H9 (cell line): ENCODE data around the gene PELI3. TPM values are rescaled to one million over a fixed set of nuclear protein-coding genes. Genes with fewer than 3 reads are reported as not detected.

Experiments used
- DNase-seq: peaks from one replicate; pipeline ENCODE4 v3.0.0-alpha.2; 2017
- H2AFZ ChIP-seq: one replicate; pipeline ENCODE4 v1.6.1; 2013; ENCODE audit warnings: mild to moderate bottlenecking, low read length, control low read depth, moderate library complexity
- H2AK5ac ChIP-seq: 2 replicates; pipeline ENCODE4 v1.6.1; 2013; ENCODE audit warnings: low read length, control low read depth, mixed read lengths; ENCODE audit not compliant: insufficient read length
- H2BK120ac ChIP-seq: one replicate; pipeline ENCODE4 v1.6.1; 2013; ENCODE audit warnings: low read depth, mild to moderate bottlenecking, low read length, control low read depth, inconsistent platforms; ENCODE audit not compliant: poor library complexity, severe bottlenecking
- H2BK12ac ChIP-seq: 2 replicates; pipeline ENCODE4 v1.6.1; 2013; ENCODE audit warnings: low read length, control low read depth, mixed read lengths, low read depth; ENCODE audit not compliant: insufficient read length
- H2BK15ac ChIP-seq: 2 replicates; pipeline ENCODE4 v1.6.1; 2013; ENCODE audit warnings: low read depth, low read length, control low read depth
- H2BK20ac ChIP-seq: one replicate; pipeline ENCODE4 v1.6.1; 2013; ENCODE audit warnings: low read depth, mild to moderate bottlenecking, low read length, control low read depth, inconsistent platforms; ENCODE audit not compliant: poor library complexity, severe bottlenecking
- H2BK5ac ChIP-seq: 2 replicates; pipeline ENCODE4 v1.6.1; 2013; ENCODE audit warnings: low read length, control low read depth, mixed read lengths; ENCODE audit not compliant: insufficient read length
- H3K14ac ChIP-seq: 2 replicates; pipeline ENCODE4 v1.6.1; 2013; ENCODE audit warnings: low read length, control low read depth; ENCODE audit not compliant: insufficient read depth
- H3K18ac ChIP-seq: 2 replicates; pipeline ENCODE4 v1.6.1; 2013; ENCODE audit warnings: low read depth, mild to moderate bottlenecking, mixed read lengths, low read length, control low read depth; ENCODE audit not compliant: insufficient read length
- H3K23ac ChIP-seq: 2 replicates; pipeline ENCODE4 v1.6.1; 2013; ENCODE audit warnings: low read length, control low read depth, mixed read lengths, low read depth; ENCODE audit not compliant: insufficient read length
- H3K23me2 ChIP-seq: 2 replicates; pipeline ENCODE4 v1.6.1; 2013; ENCODE audit warnings: low read depth, mild to moderate bottlenecking, mixed read lengths, low read length, control low read depth; ENCODE audit not compliant: insufficient read length, poor library complexity, severe bottlenecking
- H3K27ac ChIP-seq: 2 replicates; pipeline ENCODE4 v1.5.1; 2013; ENCODE audit warnings: low read length, control low read depth, mixed read lengths, low read depth; ENCODE audit not compliant: insufficient read length
- H3K27me3 ChIP-seq: 2 replicates; pipeline ENCODE4 v1.6.1; 2013; ENCODE audit warnings: low read length, control low read depth, inconsistent platforms; ENCODE audit not compliant: insufficient read depth
- H3K4ac ChIP-seq: 2 replicates; pipeline ENCODE4 v1.6.1; 2013; ENCODE audit warnings: low read depth, mild to moderate bottlenecking, control low read depth, inconsistent platforms, low read length, moderate library complexity
- H3K4me1 ChIP-seq: 2 replicates; pipeline ENCODE4 v1.6.1; 2013; ENCODE audit warnings: low read length, control low read depth, inconsistent platforms; ENCODE audit not compliant: insufficient read depth
- H3K4me2 ChIP-seq: 2 replicates; pipeline ENCODE4 v1.6.1; 2013; ENCODE audit warnings: low read length, control low read depth, mixed read lengths; ENCODE audit not compliant: insufficient read length, insufficient read depth
- H3K56ac ChIP-seq: 2 replicates; pipeline ENCODE4 v1.6.1; 2013; ENCODE audit warnings: low read depth, mild to moderate bottlenecking, mixed read lengths, low read length, control low read depth; ENCODE audit not compliant: insufficient read length
- H3K79me1 ChIP-seq: 2 replicates; pipeline ENCODE4 v1.6.1; 2013; ENCODE audit warnings: low read depth, mild to moderate bottlenecking, moderate library complexity, low read length, control low read depth, inconsistent platforms; ENCODE audit not compliant: insufficient read depth, poor library complexity, severe bottlenecking
- H3K79me2 ChIP-seq: 2 replicates; pipeline ENCODE4 v1.6.1; 2013; ENCODE audit warnings: low read length, control low read depth, inconsistent platforms; ENCODE audit not compliant: insufficient read depth
- H3K9ac ChIP-seq: 2 replicates; pipeline ENCODE4 v1.6.1; 2013; ENCODE audit warnings: low read length, control low read depth, mixed read lengths; ENCODE audit not compliant: insufficient read length; ENCODE audit errors: extremely low read depth
- H3K9me3 ChIP-seq: one replicate; pipeline ENCODE4 v1.6.1; 2013; ENCODE audit warnings: low read depth, low read length, inconsistent platforms; ENCODE audit not compliant: control insufficient read depth
- H3T11ph ChIP-seq: one replicate; pipeline ENCODE4 v1.6.1; 2013; ENCODE audit warnings: mild to moderate bottlenecking, low read length, control low read depth, inconsistent platforms
- H4K20me1 ChIP-seq: one replicate; pipeline ENCODE4 v1.6.1; 2013; ENCODE audit not compliant: control insufficient read depth, insufficient read length, insufficient read depth
- H4K5ac ChIP-seq: 2 replicates; pipeline ENCODE4 v1.6.1; 2013; ENCODE audit warnings: low read depth, mild to moderate bottlenecking, mixed read lengths, low read length, control low read depth; ENCODE audit not compliant: insufficient read length
- H4K8ac ChIP-seq: replicated peaks from 2 replicates; pipeline ENCODE4 v1.6.1; 2013; ENCODE audit warnings: low read length, control low read depth, mixed read lengths, low read depth; ENCODE audit not compliant: insufficient read length
- H4K91ac ChIP-seq: 2 replicates; pipeline ENCODE4 v1.6.1; 2013; ENCODE audit warnings: low read depth, mild to moderate bottlenecking, moderate library complexity, mixed read lengths, low read length, control low read depth; ENCODE audit not compliant: insufficient read length
- H3K27ac Mint-ChIP-seq, 3 experiments: 2 replicates in 2 of 3; 3 replicates in 1 of 3; pipeline ENCODE4 v1.8.0; 2020 to 2021; ENCODE audit warnings: mixed read lengths in 3 of 3, mild to moderate bottlenecking in 1 of 3, moderate library complexity in 1 of 3
- H3K27me3 Mint-ChIP-seq: 2 replicates; pipeline ENCODE4 v1.8.0; 2021; ENCODE audit warnings: low read depth, mild to moderate bottlenecking, moderate library complexity, mixed read lengths
- H3K36me3 Mint-ChIP-seq, 3 experiments: 2 replicates in 2 of 3; 3 replicates in 1 of 3; pipeline ENCODE4 v1.8.0; 2020 to 2021; ENCODE audit warnings: low read depth in 3 of 3, mixed read lengths in 3 of 3; ENCODE audit not compliant: insufficient read depth in 1 of 3
- H3K4me1 Mint-ChIP-seq, 2 experiments: 2 replicates each; pipeline ENCODE4 v1.8.0; 2020; ENCODE audit warnings: mixed read lengths in 2 of 2
- H3K4me3 Mint-ChIP-seq, 2 experiments: 2 replicates in 1 of 2; 3 replicates in 1 of 2; pipeline ENCODE4 v1.8.0; 2020 to 2021; ENCODE audit warnings: mild to moderate bottlenecking in 2 of 2, mixed read lengths in 2 of 2, moderate library complexity in 1 of 2
- H3K9me3 Mint-ChIP-seq, 2 experiments: 2 replicates in 1 of 2; 3 replicates in 1 of 2; pipeline ENCODE4 v1.8.0; 2020; ENCODE audit warnings: mild to moderate bottlenecking in 2 of 2, mixed read lengths in 2 of 2, moderate library complexity in 1 of 2
- WGBS: extraction: QIAGEN DNeasy Blood & Tissue Kit; methylation state at CpG from one replicate; pipeline ENCODE4 v1.1.7; 2013; ENCODE audit warnings: missing lambda C conversion rate, low lambda C conversion rate, mixed read lengths; ENCODE audit not compliant: insufficient read length; ENCODE audit errors: extremely low coverage; 5-methylcytosine and 5-hydroxymethylcytosine counted together
- total RNA-seq: library from RNA; stranded (reverse); gene quantifications from 2 replicates; pipeline ENCODE4 v1.2.1, GENCODE V29; 2021
- TF ChIP-seq, protein P1 (sequence below): fragments of 200-600 bp; sonication (generic); conservative IDR thresholded peaks from 3 replicates; pipeline ENCODE4 v1.8.0; 2021; ENCODE audit warnings: antibody characterized with exemption, mild to moderate bottlenecking

The PELI3 gene
- total RNA-seq, 1 experiment from 2014 or later, result 10.3 TPM

DNA sequence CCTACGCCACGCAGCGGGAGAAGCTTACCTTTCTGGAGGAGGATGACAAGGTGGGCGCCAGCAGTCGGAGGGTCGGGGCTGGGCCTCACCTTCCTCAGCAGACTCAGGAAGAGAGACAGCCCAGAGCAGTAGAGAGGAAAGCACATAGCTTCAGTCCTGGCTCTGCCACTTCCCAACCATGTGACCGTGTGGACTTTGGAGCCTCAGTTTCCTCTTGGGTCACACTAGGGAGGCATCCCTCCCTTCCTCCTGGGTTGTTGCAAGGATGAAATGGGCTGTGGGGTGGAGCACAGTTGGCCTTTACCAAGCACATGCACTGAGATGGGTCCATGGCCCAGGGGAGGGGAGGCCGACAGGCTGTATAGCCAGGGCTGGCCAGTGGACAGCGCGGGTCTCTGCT is 26.4 kb downstream of the PELI3 start:
- Histone ChIP-seq H3K9me3 (no peaks in the 10 kb centered on the region), H2BK5ac (no peak overlapping the region), H3K14ac (no peak overlapping the region), H4K8ac (no peak overlapping the region), H4K5ac (no peak overlapping the region), H2BK12ac (no peak overlapping the region), H2BK20ac (no peak overlapping the region), H3K4me2 (no peak overlapping the region), H4K91ac (no peak overlapping the region), H4K20me1 (no peaks in the 10 kb centered on the region), H3K18ac (no peak overlapping the region), H3K27ac (no peak overlapping the region), H2AFZ (no peak overlapping the region), H3K56ac (no peak overlapping the region), H3K9ac (no peak overlapping the region), H3K23me2 (no peaks in the 10 kb centered on the region), H2AK5ac (no peak overlapping the region), H2BK15ac (no peak overlapping the region), H3K4ac (no peak overlapping the region), H3K79me1 (no peaks in the 10 kb centered on the region), H3K79me2 (no peaks in the 10 kb centered on the region), H3K23ac (no peak overlapping the region), H3K27me3 (no peaks in the 10 kb centered on the region), H2BK120ac (no peak overlapping the region), H3T11ph (no peak overlapping the region), H3K4me1 (no peaks in the 10 kb centered on the region)
- TF ChIP-seq, protein P1, sequence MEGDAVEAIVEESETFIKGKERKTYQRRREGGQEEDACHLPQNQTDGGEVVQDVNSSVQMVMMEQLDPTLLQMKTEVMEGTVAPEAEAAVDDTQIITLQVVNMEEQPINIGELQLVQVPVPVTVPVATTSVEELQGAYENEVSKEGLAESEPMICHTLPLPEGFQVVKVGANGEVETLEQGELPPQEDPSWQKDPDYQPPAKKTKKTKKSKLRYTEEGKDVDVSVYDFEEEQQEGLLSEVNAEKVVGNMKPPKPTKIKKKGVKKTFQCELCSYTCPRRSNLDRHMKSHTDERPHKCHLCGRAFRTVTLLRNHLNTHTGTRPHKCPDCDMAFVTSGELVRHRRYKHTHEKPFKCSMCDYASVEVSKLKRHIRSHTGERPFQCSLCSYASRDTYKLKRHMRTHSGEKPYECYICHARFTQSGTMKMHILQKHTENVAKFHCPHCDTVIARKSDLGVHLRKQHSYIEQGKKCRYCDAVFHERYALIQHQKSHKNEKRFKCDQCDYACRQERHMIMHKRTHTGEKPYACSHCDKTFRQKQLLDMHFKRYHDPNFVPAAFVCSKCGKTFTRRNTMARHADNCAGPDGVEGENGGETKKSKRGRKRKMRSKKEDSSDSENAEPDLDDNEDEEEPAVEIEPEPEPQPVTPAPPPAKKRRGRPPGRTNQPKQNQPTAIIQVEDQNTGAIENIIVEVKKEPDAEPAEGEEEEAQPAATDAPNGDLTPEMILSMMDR, result no peak
- no peak for DNase-seq
- Mint-ChIP-seq H3K27ac (peak overlapping the region in 1 of 3 experiments; percentile 61; a peak in 3 of 7 replicates), H3K4me1 (peaks cover 8 to 11% of the 10 kb centered on the region in 2 experiments), H3K27me3 (no peaks in the 10 kb centered on the region), H3K36me3 (peaks cover 13 to 65% (median 40%) of the 10 kb centered on the region in 3 experiments; a peak in 6 of 7 replicates), H3K9me3 (no peaks in the 10 kb centered on the region), H3K4me3 (no peak overlapping the region)
- no CpG with 5 or more reads among the region's 10 CpGs for WGBS
